Mucosa of gallbladder (tissue), 1 donor: ENCODE data around the gene MTREX. TPM values are rescaled to one million over a fixed set of nuclear protein-coding genes. Genes with fewer than 3 reads are reported as not detected.

Source experiments
- DNase-seq: peaks from one replicate; pipeline ENCODE4 v3.0.0-alpha.2; 2020; ENCODE audit warnings: low spot score
- total RNA-seq: library from RNA; stranded (reverse); gene quantifications from one replicate; pipeline ENCODE4 v1.2.1, GENCODE V29; 2021
- donor health status: DM: no; HTN: no; CAD: no.

MTREX gene
- total RNA-seq, 1 donor from 2014 or later: 61.1 TPM

DNA sequence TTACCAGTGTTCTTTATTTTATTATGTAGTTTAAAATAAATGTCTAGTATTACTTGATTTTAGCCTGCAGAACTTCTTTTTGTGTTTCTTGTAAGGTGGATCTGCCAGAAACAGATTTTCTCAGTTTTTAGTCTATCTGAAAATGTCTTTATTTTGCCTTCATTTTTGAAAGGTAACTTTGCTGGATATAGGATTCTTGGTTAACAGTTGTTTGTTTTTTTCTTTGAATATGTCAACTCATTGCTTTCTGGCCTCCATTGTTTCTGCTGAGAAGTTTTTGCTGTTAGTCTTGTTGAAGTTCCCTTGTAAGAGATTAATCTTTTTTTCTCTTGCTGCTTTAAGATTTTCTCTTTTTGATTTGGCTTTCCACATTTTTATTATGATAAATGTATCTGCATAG lies 75.5 kb downstream of the MTREX start:
- no peak for DNase-seq

GRCh38 chr5:55384072-55384471 lies 76.3 kb downstream of the MTREX start:
- DNase-seq: no peak

- DNase-seq: no peak
These were observed 77.4 kb downstream of the MTREX start for GRCh38 chr5:55385227-55385626.

DNA sequence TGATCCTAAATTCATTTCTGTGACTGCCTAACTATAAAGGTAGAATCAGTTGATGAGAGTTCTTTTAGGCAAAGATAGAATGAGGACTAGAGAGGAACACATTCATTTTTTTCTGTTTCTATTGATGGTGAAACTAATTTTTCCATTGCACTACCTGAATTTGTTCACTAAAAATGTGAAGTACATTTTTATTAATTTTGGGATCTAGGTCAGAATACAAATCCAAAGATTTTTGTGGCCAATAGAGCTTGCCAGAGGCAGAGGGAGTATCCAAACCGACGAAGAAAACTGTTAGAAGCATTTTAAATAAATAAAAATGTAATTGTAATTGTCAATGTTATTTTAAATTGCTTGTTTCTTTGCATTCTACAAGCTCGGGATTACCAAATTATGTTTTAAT lies 78.1 kb downstream of the MTREX start:
- DNase-seq: no peak

- no peak for DNase-seq
These were observed 78.6 kb downstream of the MTREX start for GRCh38 chr5:55386356-55386755.

DNA sequence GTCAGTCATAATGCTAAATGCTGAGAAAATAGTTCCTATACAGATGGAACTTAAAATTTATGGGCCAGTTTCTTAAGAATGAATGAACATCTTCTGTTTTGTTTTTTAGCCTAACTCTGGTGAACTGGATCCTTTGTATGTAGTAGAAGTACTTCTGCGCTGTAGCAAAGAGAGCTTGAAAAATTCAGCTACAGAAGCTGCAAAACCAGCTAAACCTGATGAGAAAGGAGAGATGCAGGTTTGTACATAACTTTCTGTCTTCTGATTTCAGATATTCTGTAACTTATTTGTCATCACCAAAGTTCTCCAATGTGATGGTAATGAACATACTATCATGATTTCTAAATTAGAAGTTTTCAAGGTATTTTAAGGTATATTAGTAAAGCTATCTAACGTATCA lies 80.1 kb downstream of the MTREX start:
- DNase-seq: no peak

DNA sequence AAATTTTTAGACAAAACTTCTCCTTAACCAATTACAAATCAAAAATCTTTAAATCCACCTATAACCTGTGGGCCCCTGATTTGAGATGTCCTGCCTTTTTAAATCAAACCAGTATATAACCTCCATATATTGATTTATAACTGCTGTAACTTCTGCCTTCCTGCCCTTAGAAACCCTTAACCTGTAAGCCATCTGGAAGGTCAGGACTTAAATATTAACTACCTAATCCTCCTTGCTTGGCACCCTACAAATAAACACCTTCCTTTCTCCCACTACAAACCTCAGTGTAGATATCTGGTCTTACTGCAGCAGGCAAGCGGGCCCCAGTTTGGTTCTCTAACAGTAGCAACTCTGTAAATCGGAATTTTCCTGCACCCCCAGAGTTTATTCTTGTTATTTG lies 83.9 kb downstream of the MTREX start:
- no peak for DNase-seq

GRCh38 chr5:55392669-55393068 lies 84.9 kb downstream of the MTREX start:
- DNase-seq: no peak

DNA sequence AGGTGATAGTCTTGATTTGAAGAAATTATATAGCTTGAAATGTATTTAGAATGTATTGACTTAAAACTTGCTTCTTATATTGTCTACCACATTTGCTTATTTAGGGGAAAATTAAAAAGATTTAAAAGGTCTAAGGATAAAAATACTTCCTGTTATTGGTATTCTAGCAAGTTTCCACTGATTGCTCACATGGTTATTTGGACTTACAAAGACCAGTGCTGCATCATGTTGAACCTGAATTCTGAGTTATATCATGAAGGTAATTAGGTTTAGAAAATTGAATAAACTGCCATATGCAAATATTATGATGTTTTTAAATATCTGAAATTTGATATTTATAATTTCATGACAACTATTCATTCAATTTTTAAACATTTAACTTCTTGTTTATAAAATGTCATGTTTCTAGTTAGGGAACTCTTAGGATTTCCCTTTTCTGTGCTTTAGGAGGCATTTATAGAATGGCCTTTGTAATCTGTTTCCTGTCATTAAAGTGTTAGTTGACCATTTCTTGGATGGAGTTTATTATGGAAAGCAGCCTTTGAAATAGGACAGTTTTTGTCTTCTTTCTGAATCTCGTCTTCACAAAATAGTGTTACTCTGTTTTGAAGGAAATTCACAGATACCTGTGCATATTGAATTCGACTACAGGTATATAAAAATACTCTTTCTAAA lies 85.8 kb downstream of the MTREX start:
- no peak for DNase-seq

DNA sequence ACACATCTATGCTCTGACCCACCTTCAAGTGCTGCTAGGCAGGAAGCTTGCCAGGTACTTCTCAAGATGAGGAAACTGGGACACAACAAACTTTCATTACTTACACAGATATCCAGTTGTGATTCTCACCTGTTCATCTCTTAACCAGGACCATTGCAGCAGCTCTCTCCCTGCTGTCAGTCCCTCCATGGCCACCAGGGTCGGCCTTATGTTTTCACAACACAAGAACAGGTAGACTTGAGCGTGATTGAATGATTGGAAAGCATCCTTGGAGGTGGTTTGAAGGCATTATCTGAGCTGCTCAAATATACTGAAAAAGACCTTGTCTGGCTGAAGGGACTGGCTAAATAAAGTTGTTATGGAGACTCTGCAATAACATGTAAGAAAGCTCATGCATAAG lies 94.4 kb downstream of the MTREX start:
- no peak for DNase-seq

GRCh38 chr5:55406292-55406691 lies 98.5 kb downstream of the MTREX start:
- no peak for DNase-seq

GRCh38 chr5:55407059-55407684 lies 99.4 kb downstream of the MTREX start:
- DNase-seq: no peak

DNA sequence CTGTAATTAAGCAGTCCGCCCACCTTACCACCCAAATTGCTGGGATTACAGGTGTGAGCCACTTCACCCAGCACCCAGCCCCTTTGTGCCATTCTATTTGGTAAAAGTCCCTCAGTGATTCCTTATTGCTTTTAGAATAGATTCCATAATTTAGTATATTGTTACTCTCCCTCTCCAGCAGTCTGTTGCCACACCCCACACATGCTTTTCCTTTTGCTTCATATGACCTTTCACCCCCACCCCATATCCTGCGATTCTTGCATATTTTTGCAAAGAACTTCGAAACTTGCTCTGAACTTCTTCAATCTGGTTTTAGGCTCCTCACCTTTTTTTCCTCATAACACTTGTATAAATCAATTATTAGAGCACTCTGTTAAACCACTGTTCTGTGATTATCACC lies 100.2 kb downstream of the MTREX start:
- DNase-seq: no peak

GRCh38 chr5:55409775-55410174 lies 102.0 kb downstream of the MTREX start:
- DNase-seq: no peak

DNA sequence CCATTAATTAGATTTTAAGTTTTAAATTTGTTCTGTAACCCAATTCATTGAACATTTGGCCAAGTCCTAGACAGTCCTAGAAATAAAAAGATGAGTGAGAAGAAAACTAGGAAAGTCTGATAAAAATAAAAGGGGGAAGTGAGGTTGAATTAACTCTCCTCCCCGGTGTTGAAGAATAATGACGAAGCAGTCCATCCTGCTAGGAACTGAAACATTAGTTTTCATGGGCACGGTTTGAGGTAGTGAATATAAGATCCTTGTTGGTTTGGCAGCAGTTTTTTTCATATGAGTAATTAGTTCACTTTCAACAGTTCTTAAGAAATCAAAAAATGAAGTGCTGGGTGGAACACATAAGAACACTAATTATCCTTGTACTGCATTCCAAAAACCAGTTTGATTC lies 103.1 kb downstream of the MTREX start:
- no peak for DNase-seq

GRCh38 chr5:55411876-55412275 lies 104.1 kb downstream of the MTREX start:
- no peak for DNase-seq

- DNase-seq: no peak
These were observed 105.9 kb downstream of the MTREX start for GRCh38 chr5:55413644-55414043.

DNA sequence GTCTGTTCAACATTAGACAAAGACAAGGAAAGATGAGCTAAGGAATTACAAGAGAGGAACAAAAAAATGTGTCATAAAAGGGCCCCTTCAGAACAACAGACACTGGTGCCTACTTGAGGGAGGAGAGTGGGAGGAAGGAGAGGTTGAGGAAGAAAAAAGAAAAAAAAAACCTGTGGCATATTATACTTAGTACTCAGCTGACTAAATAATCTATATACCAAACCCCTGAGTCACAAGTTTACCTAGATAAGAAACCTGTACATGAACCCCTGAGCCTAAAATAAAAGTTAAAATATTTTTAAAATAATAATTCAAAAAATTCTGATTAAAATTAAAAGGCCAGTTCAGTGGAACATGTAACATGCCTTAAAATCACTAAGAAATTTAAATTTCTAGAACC lies 107.3 kb downstream of the MTREX start:
- no peak for DNase-seq

DNA sequence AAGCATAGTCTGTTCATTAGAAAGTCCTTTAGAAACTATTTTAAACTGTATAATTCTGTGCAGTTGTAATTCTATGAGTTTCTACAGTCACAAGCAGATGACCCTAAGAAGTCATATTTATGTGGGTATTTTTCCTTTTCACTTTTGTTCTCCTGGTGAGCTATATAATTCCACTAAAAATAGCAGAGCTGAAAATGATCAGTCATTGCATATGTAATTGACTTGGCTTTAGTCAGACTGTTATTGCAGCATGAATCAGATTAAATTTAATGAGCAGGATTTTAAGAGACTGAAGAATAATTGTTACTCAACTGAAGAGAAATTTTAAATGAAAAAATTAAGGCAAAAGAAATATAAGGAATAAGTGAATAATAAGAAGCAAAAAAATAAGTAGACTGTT lies 108.5 kb downstream of the MTREX start:
- no peak for DNase-seq

DNA sequence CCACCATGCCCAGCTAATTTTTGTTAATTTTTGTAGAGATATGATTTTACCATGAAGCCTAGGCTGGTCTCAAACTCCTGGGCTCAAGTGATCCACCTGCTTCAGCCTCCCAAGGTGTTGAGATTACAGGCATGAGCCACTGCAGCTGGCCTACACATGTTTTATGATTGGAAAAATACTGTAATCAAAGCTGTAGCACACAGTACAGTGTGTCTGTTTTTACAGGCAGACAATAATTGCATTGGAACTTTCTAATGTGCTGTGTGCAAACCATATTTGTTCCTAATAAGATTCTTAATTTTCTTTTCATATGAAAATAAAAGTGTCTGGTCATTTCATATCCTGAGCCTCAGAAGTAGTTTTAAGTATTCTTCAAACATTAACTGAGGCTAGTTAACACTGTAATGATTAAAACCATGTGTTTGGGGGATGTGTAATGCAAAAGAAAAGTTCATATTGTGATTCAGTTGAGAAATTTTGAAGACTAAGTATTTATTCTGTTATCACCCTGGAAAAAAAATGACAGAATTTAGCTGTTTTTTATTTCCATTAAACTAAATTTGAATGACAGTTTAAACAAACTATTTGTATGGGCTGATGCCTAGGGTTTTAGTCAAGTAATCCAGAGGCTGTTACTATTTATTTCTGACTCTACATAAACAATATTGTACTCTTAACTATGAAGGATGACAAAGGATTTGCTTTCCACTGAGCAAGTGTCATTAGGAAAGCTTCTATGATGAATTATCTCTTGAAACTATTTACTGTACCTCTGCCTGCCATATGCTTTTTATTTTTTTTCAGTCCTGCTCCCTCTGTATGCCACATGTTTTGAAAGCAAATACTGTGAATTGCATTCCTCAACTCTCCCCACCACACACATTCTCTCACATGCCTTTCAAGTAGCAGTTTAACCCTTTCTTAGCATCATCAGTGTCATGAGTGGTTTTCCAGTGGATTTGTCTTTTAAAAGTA lies 111.5 kb downstream of the MTREX start:
- DNase-seq: no peak

DNA sequence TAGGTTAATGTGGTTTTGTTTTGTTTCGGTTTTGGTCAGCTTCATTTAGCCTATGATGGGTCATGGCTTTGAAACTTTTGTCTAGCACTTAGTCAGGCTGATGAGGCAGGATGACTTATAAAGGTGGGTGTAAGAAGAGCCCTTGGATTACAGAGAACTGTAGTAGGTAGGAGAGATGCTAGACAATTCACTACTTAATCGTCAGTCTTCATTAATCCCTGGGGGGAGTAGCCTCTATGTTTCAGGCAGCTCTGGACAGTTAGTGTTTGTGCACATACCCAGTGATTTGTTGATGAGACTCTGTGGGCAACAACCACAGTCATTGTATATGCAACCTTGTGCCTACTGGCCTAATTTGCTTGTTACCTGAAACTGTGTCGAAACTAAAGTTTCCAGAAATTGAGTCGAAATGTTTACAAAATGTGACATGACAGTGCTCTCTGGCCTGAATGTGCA lies 113.3 kb downstream of the MTREX start:
- no peak for DNase-seq

- DNase-seq: no peak
These were observed 118.7 kb downstream of the MTREX start for GRCh38 chr5:55426455-55426854.

DNA sequence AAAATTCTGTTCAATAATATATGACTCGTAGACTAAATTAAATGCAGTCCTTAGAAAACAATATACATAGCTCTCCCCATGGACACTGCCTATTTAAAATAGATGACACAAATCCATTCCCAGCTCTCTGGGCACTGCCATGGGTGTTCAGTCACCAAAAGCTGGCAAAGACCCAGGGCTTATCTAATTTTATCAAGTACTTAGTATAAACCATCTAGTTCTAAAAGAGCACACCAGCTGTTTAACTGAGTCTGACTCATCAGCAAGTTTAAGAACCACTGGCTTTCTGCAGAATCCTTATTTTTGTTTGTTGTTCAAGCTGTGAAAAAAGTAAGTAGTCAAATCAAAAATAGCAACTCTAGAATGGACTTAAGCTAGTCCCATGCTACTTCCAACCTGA lies 119.4 kb downstream of the MTREX start:
- DNase-seq: peak; percentile 38
